Measurements from ENCODE around the gene LRRC74B. TPM values are rescaled to one million over a fixed set of nuclear protein-coding genes. Genes with fewer than 3 reads are reported as not detected.

LRRC74B gene
- polyA plus RNA-seq, 2 donors: 0.08 to 0.22 TPM

Other genes with a start within 250 kb of the LRRC74B start
- gene PI4KA, start 187.1 kb upstream of the LRRC74B start, polyA plus RNA-seq: 10 to 100 TPM; 21.4 to 22.8 TPM
- 10 to 100 TPM; 13.1 to 22.0 TPM for gene SNAP29, start 186.9 kb upstream of the LRRC74B start, polyA plus RNA-seq
- gene CRKL, start 128.5 kb upstream of the LRRC74B start, polyA plus RNA-seq: 10 to 100 TPM; 17.6 to 18.7 TPM
- 1 to 10 TPM; 1.1 to 1.7 TPM for gene AIFM3, start 78.7 kb upstream of the LRRC74B start, polyA plus RNA-seq
- gene LZTR1, start 63.6 kb upstream of the LRRC74B start, polyA plus RNA-seq: 10 to 100 TPM; 21.1 to 39.0 TPM
- gene THAP7, start 43.8 kb upstream of the LRRC74B start, polyA plus RNA-seq: 10 to 100 TPM; 21.0 to 28.2 TPM
- gene P2RX6, start 30.8 kb upstream of the LRRC74B start, polyA plus RNA-seq: under 1 TPM; 0.16 to 0.29 TPM
- 1 to 10 TPM; 4.0 to 4.5 TPM for gene SLC7A4, start 13.4 kb upstream of the LRRC74B start, polyA plus RNA-seq